HG02610 (cell line): ENCODE measurements around the gene OR10A6.

ENCODE experiments used
- ATAC-seq: cut with Tn5 transposase; IDR thresholded peaks from one replicate; pipeline ENCODE4 v1.9.1; 2021; ENCODE audit warnings: mild to moderate bottlenecking, moderate library complexity; ENCODE audit not compliant: unreplicated experiment

Gene OR10A6

DNA sequence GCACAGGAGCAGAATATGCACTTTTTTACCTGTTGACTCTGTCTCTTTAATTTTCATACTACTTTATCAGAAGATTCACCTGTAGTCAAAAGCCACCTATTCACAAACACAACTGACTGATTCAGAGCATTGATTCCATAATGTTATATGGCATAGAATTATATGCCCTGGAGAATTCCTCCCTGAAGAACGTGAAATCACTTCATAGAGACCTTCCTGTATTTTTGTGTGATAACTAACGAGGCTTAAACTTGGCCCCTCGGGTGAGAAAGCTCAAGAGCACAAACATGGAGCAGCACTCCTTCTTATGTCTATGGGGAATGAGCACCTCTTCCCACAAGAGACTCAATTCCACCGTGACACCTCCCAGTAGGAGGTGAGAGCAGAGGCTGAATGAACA lies at the start of gene OR10A6:
Gene OR10A6, minus strand, starts transcription at position 101 of the 400 bp plus-strand sequence. CDS start 2,606 bp downstream, outside the sequence.
- ATAC-seq: no peak

- ATAC-seq: no peak
These were observed 46.3 kb upstream of the OR10A6 start for GRCh38 chr11:7977232-7977917.

DNA sequence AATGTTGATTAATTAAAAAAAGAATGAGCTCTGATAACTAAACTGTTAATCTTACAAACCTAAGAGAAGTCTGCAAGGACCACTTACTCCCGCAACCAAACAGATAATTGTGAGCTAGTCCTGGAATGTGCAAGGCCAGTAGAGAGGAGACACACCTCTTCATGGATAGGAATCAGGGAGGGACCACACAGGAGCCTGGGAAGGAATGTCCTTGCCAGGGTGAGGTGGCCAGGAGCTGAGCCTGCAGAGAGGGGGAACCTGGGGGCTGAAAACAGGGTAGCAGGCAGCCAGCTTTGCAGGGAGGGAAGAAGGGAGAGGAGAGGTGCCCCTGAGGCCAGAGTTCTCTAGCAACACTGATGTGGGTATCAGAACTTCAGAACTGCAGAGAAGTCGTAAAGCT lies 43.6 kb upstream of the OR10A6 start:
- ATAC-seq: no peak

DNA sequence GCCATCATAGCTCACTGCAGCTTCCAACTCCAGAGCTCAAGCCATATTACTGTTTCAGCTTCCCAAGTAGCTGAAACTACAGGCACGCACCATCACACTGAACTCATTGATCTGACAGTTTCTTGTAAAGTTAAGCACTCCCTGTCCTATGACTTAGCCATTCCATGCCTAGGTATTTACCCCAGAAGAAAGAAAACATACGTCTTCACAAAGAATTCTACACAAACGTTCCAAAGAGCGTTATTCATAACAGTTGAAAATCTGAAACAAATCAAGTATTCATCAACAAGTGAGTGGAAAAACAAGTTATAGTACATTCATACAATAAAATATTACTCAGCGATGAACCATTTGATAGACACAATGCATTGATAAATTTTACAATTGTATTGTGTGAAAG lies 41.9 kb upstream of the OR10A6 start:
- no peak for ATAC-seq

- ATAC-seq: no peak
These were observed 40.8 kb upstream of the OR10A6 start for GRCh38 chr11:7971846-7972245.

DNA sequence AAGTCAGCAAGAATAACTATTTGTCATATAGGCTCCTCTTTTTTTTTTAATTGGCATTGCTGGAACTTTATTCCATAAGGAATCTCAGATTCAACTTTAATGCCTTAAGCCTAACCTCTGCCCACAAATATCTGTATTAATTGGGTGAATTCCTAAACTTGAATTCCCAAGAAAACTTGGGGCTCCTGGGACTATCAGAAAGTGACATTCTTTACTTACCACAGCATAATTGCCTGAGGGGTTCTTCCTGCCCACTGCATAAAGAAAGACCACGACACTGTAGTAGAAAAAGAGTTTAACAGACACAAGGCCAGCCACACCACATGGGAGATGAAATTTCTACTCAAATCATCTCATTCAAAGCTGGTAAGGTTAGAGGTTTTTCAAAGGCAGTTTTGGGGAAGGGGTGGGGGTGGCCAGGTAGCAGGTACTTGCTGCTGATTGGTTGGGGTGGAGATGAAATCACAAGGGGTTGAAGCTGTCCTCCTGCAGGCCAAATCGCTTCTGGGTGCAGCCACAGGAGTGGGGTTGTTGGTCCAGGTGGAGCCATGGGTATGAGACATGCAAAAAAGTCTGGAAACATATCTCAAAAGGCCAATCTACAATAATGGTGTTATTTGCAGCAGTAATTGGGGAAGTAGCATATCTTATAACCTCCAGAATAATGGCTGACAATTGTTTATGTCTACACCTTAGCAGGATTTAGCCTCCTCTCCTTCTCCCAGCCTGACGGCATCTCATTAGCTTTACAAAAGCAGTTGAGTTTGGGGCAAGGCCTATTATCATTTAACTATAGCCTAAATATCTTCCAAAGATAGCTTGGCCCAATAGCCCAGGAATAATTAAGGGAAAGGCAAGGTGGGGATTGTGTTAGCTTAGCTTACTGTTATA lies 38.9 kb upstream of the OR10A6 start:
- ATAC-seq: no peak

GRCh38 chr11:7968686-7969085 lies 37.6 kb upstream of the OR10A6 start:
- ATAC-seq: no peak

GRCh38 chr11:7967826-7968225 lies 36.8 kb upstream of the OR10A6 start:
- no peak for ATAC-seq

- no peak for ATAC-seq
These were observed 36.0 kb upstream of the OR10A6 start for GRCh38 chr11:7967097-7967496.

DNA sequence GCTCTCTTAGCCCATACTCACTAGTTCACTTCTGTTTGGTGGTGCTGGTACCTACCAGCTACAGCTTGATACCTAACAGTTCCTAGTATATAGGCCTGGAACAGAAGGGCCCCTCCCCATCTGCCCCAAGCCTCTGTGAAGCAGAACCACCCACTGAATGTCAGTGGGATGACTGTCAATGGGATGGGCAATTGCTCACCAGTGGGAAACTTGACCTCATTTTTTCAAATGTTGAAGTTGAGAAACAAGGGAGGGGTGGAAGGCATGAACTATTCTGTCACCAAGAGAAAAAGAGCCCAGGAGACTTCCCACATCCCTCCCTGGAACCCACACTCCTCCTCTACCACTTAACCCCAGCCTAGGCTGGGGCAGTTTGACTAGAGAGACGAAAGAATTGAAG lies 34.3 kb upstream of the OR10A6 start, which contains the start of gene NLRP10:
Gene NLRP10, minus strand, starts transcription at position 62 of the 400 bp plus-strand sequence. CDS start 1,952 bp downstream, outside the sequence.
- ATAC-seq: no peak

DNA sequence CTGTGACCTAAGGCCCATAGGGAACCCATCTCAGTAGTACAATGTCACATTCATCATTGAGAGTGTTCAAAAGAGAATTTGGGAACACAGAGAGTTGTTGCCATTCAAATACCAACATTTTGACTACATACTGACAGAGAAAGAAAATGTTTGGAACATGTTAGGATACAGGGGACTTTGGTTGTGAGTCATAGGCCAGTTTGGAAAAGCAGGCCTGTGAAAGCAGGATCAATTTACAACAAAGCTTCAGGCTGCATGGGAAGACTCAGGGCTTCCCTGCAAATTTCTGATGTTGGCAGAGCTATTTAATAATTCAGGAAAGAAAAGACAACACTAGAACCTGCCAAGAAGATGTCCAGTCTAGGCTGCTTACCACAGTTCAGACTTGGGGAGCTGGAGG lies 33.8 kb upstream of the OR10A6 start:
- ATAC-seq: no peak

- no peak for ATAC-seq
These were observed 33.2 kb upstream of the OR10A6 start for GRCh38 chr11:7964261-7964660.

DNA sequence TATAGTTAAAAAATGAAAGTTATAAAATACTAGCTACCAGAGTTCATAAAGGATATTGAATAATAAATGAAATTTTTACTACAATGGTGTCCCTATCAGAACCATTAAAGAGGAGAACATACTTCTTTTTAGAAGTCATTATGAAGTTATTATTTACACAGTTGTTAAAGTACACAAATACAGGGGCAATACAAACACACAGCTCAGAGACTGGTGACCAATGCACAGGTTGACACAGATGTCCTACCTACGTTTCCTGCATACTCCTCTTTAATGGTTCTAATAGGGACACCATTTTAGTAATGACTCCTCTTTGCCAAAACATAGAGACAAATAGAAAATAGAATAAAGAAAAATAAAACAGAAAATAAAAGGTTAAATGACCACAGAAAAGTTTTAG lies 24.1 kb upstream of the OR10A6 start:
- no peak for ATAC-seq

GRCh38 chr11:7949934-7950333 lies 18.9 kb upstream of the OR10A6 start:
- no peak for ATAC-seq

DNA sequence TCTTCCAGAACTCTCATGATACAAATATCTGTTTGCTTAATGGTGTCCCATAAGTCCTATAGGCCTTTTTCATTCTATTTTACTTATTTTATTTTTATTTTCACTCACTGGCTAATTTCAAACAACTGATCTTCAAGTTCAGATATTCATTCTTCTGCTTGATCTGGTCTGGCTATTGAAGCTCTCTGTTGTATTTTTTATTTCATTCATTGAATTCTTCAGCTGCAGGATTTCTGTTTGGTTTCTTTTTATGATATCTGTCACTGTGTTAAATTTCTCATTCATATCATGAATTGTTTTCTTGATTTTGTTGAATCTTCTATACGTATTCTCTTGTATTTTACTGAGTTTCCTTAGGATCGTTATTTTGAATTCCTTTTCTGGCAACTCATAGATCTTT lies 13.1 kb upstream of the OR10A6 start:
- no peak for ATAC-seq

- ATAC-seq: no peak
These were observed 10.5 kb upstream of the OR10A6 start, which contains the start of gene OR10A3 for GRCh38 chr11:7941608-7942007. OR10A3 (minus strand) TSS chr11:7941708; CDS start chr11:7939520, 2,188 bp downstream.

DNA sequence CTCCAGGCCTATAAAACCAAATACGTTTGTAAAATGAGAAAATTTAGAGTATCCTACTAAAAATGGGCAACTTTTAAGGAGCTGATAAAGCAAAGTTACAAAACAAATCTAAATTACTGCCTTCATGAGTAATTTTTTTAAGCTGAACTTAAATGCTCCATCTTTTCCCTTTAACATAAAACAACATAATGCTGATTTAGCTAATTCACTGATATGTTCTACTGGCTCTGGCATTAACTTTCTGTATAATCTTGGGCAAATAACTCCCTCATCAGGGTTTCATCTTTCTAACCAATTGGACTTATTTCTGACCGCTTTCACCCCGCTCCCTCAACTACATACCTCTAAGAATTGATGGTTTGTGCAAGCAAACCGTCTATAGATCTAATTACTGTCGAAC lies 10.1 kb upstream of the OR10A6 start:
- ATAC-seq: no peak

DNA sequence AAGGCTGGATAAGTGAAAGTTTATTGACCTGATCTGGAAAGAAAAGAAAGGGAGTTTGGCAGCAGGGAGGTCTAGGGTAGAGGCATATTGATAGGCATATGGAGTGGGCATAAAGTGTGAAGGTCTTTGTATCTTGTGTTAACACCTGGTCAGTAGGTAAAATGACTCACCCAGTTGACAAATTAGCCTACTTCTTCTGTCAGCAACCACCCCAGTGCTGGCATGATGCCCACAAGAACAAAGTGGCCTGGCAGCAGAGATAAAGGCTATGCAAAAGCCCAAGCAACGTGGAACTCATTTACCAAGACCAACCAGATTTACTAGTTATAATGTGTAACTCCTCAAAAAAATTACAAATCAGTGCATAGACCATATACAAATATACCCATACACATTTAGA lies 5.5 kb upstream of the OR10A6 start:
- no peak for ATAC-seq

DNA sequence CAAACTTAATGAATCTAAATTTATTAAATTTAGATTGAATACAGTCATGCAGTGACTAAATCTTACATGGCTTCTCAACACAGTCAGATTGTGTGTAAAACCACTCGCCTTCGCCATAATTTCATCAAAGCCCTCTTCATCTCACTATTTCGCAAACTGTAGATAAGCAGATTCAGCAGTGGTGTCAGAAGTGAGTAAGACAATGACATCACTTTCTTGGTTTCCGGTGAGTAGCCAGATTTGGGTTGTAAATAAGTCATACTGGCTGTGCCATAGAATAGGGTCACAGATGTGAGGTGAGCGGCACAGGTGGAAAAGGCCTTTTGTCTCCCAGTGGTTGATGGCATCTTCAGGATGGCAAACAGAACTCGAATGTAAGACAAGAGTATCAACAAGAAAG lies 3.4 kb downstream of the OR10A6 start:
- ATAC-seq: no peak

GRCh38 chr11:7924536-7924935 lies 6.5 kb downstream of the OR10A6 start:
- ATAC-seq: no peak

- ATAC-seq: no peak
These were observed 12.9 kb downstream of the OR10A6 start for GRCh38 chr11:7918141-7918540.

DNA sequence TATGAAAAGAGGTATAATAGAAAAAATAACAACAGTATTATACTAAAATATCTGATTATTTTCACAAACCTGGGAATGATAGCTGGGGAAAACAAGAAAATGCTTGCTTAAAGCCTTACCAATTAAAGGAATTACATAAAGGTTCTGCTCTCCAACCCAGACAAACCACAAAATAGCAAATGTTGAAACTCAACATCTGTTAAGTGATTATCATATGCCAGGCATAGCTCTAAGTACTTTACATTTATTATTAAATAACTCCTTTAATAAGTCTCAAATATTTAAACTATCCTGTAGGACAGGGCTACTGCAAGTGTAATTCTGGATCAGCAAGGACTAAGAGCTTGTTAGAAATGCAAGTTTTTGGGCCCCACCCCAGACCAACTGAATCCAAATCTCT lies 20.1 kb downstream of the OR10A6 start:
- no peak for ATAC-seq
